ENCODE results near the gene ELMOD3.
A peak's percentile ranks its signal among the peaks of the same experiment; 100 is the strongest.

ELMOD3 gene

GRCh38 chr2:85419009-85419675 is 64.6 kb downstream of the ELMOD3 start:
- Histone ChIP-seq H3K4me3 (replicated peaks; ENCODE audit: low read depth, low read length) (peak overlapping the region; percentile 68), H3K36me3 (ENCODE audit: control insufficient read depth, insufficient read depth, low read length) (no peaks in the 10 kb centered on the region), H3K27me3 (replicated peaks; ENCODE audit: control insufficient read depth, insufficient read depth, low read length) (no peaks in the 10 kb centered on the region)
- DNase-seq (ENCODE audit: extremely low read depth, insufficient read length) = no peak
- no peak for TF ChIP-seq CTCF (IDR thresholded peaks at IDR 0.05; ENCODE audit: insufficient read depth, low read length, poor library complexity, severe bottlenecking)

- H3K4me3 ChIP-seq (replicated peaks; ENCODE audit: low read depth, low read length) = peak overlapping the region; percentile 39
- H3K27me3 ChIP-seq (replicated peaks; ENCODE audit: control insufficient read depth, insufficient read depth, low read length) = no peaks in the 10 kb centered on the region
- H3K36me3 ChIP-seq (ENCODE audit: control insufficient read depth, insufficient read depth, low read length) = no peaks in the 10 kb centered on the region
- TF ChIP-seq CTCF (IDR thresholded peaks at IDR 0.05; ENCODE audit: insufficient read depth, low read length, poor library complexity, severe bottlenecking) = peak; percentile 99
- peak; percentile 83 for DNase-seq (ENCODE audit: extremely low read depth, insufficient read length)
These were observed 66.1 kb downstream of the ELMOD3 start for GRCh38 chr2:85420536-85421259.

GRCh38 chr2:85421260-85422071 is 66.9 kb downstream of the ELMOD3 start:
- Histone ChIP-seq H3K4me3 (replicated peaks; ENCODE audit: low read depth, low read length) (no peak overlapping the region), H3K27me3 (replicated peaks; ENCODE audit: control insufficient read depth, insufficient read depth, low read length) (no peaks in the 10 kb centered on the region), H3K36me3 (ENCODE audit: control insufficient read depth, insufficient read depth, low read length) (no peaks in the 10 kb centered on the region)
- DNase-seq (ENCODE audit: extremely low read depth, insufficient read length) = no peak
- no peak for TF ChIP-seq CTCF (IDR thresholded peaks at IDR 0.05; ENCODE audit: insufficient read depth, low read length, poor library complexity, severe bottlenecking)

GRCh38 chr2:85422072-85422457 is 67.5 kb downstream of the ELMOD3 start:
- no peaks in the 10 kb centered on the region for H3K36me3 ChIP-seq (ENCODE audit: control insufficient read depth, insufficient read depth, low read length)
- TF ChIP-seq CTCF (IDR thresholded peaks at IDR 0.05; ENCODE audit: insufficient read depth, low read length, poor library complexity, severe bottlenecking) = no peak
- H3K27me3 ChIP-seq (replicated peaks; ENCODE audit: control insufficient read depth, insufficient read depth, low read length) = no peaks in the 10 kb centered on the region
- H3K4me3 ChIP-seq (replicated peaks; ENCODE audit: low read depth, low read length) = no peak overlapping the region
- no peak for DNase-seq (ENCODE audit: extremely low read depth, insufficient read length)

GRCh38 chr2:85423525-85423924 is 69.0 kb downstream of the ELMOD3 start:
- no peak overlapping the region for H3K4me3 ChIP-seq (replicated peaks; ENCODE audit: low read depth, low read length)
- no peaks in the 10 kb centered on the region for H3K27me3 ChIP-seq (replicated peaks; ENCODE audit: control insufficient read depth, insufficient read depth, low read length)
- DNase-seq (ENCODE audit: extremely low read depth, insufficient read length) = no peak
- H3K36me3 ChIP-seq (ENCODE audit: control insufficient read depth, insufficient read depth, low read length) = no peaks in the 10 kb centered on the region
- no peak for TF ChIP-seq CTCF (IDR thresholded peaks at IDR 0.05; ENCODE audit: insufficient read depth, low read length, poor library complexity, severe bottlenecking)

Measured in GM06990 (cell line).